ENCODE results near the gene TFDP2. TPM values are rescaled to one million over a fixed set of nuclear protein-coding genes. Genes with fewer than 3 reads are reported as not detected.

The TFDP2 gene
- total RNA-seq, 4 donors from 2014 or later, result 21.6 to 58.7 (median 44.1) TPM

DNA sequence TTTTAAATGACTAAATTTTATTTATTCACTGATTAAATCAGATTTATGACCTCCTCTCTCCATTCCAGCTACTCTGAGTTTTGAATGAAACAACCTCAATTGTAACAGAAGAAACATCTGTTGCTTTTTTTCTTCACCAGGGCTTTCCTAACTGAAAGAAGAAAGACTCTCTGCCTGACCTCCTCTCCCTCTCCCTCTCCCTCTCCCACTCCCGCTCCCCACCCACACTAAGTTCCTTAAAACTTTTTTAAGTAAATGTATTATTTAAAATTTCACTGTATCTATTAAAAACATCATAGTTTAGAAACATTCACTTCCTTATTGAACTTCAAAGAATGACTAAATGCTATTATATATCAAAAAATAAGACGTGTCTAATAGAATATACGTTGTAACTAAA, 122.0 kb downstream of the TFDP2 start:
- 18% methylated on average over 3 of the region's 3 CpGs for WGBS
- H3K4me1 ChIP-seq, result peaks cover 23% of the 10 kb centered on the region
- H3K27ac ChIP-seq, result no peak overlapping the region
- peak overlapping the region; percentile 45 for H3K4me3 ChIP-seq
- H3K27me3 ChIP-seq, result no peaks in the 10 kb centered on the region
- DNase-seq (ENCODE audit: low spot score in 2 of 2), result no peak
- no peaks in the 10 kb centered on the region for H3K9me3 ChIP-seq
- TF ChIP-seq, protein P1, sequence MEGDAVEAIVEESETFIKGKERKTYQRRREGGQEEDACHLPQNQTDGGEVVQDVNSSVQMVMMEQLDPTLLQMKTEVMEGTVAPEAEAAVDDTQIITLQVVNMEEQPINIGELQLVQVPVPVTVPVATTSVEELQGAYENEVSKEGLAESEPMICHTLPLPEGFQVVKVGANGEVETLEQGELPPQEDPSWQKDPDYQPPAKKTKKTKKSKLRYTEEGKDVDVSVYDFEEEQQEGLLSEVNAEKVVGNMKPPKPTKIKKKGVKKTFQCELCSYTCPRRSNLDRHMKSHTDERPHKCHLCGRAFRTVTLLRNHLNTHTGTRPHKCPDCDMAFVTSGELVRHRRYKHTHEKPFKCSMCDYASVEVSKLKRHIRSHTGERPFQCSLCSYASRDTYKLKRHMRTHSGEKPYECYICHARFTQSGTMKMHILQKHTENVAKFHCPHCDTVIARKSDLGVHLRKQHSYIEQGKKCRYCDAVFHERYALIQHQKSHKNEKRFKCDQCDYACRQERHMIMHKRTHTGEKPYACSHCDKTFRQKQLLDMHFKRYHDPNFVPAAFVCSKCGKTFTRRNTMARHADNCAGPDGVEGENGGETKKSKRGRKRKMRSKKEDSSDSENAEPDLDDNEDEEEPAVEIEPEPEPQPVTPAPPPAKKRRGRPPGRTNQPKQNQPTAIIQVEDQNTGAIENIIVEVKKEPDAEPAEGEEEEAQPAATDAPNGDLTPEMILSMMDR (IDR thresholded peaks at IDR 0.05), result no peak
- TF ChIP-seq EP300 (IDR thresholded peaks at IDR 0.05) (no peak), POLR2AphosphoS5 (IDR thresholded peaks at IDR 0.05) (no peak), POLR2A (IDR thresholded peaks at IDR 0.05) (no peak)
- no peaks in the 10 kb centered on the region for H3K36me3 ChIP-seq

DNA sequence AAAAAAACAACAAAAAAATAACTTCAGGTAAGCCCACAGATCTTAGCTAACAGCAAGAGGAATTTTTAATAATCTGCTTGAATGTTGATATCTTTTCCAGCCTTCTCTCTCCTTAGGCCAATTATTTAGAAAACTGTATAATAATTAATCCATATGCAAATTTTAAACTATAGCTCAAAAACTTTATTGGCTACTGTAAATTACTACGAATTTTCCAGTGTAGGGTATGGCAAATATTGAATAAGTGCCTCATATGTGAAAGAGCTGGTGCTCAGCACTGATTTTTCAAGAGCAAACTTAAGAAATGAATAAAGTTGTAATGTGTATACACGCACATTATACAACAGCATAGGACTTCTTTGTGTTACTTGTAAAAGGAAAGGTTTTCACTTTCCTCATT, 123.0 kb downstream of the TFDP2 start:
- Histone ChIP-seq H3K4me1 (peaks cover 23% of the 10 kb centered on the region), H3K4me3 (no peak overlapping the region), H3K27me3 (no peaks in the 10 kb centered on the region), H3K36me3 (no peaks in the 10 kb centered on the region), H3K9me3 (no peaks in the 10 kb centered on the region), H3K27ac (no peak overlapping the region)
- TF ChIP-seq, protein P1 (IDR thresholded peaks at IDR 0.05), result no peak
- TF ChIP-seq EP300 (IDR thresholded peaks at IDR 0.05), result no peak
- no peak for TF ChIP-seq POLR2AphosphoS5 (IDR thresholded peaks at IDR 0.05)
- no peak for TF ChIP-seq POLR2A (IDR thresholded peaks at IDR 0.05)
- DNase-seq (ENCODE audit: low spot score in 2 of 2), result no peak
- WGBS, result 65% methylated on average over 2 of the region's 2 CpGs

DNA sequence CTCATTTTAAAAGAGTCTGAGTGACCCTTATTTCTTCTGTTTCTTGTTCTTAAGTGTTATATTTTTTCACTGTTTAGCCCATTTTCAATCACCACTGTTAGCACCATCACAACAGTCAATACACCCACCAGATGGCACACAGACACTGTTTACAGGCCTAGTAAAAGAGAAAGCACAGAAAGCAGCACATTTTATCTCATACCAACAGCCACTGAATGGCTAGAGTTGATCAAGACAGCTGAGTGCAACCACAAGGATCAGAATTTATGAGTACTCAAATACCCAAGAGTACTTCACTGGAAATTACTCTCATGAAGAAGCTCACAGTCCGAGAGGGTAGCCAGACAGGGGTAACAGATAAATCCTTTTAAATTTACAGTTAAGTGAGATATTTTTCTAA, 127.0 kb downstream of the TFDP2 start:
- H3K36me3 ChIP-seq, result no peaks in the 10 kb centered on the region
- no peak overlapping the region for H3K27ac ChIP-seq
- peaks cover 16% of the 10 kb centered on the region for H3K4me1 ChIP-seq
- H3K27me3 ChIP-seq, result no peaks in the 10 kb centered on the region
- TF ChIP-seq POLR2A (IDR thresholded peaks at IDR 0.05), result no peak
- TF ChIP-seq, protein P1 (IDR thresholded peaks at IDR 0.05), result no peak
- TF ChIP-seq POLR2AphosphoS5 (IDR thresholded peaks at IDR 0.05), result no peak
- no peak for TF ChIP-seq EP300 (IDR thresholded peaks at IDR 0.05)
- H3K4me3 ChIP-seq, result no peak overlapping the region
- no peak for DNase-seq (ENCODE audit: low spot score in 2 of 2)
- no peaks in the 10 kb centered on the region for H3K9me3 ChIP-seq
- 78% methylated on average over 1 of the region's 1 CpG for WGBS

DNA sequence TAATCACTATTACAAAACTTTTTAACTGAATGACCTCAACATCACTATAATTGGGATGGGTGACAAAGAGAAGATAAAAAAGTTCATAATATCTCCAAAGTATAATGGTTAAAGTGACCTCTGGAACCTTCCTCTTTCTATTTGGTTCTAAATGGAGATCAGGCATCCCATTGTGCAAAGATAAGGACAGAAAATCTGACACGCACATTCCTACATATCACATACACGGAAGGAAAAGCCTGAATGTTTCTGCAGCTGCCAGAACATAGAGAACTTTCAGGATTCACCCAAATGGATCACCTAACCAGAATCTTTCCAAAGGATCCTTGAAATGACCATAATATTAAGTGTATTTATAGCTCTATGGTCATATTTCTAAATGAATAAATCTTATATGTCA, 128.2 kb downstream of the TFDP2 start:
- Histone ChIP-seq H3K9me3 (no peaks in the 10 kb centered on the region), H3K27ac (no peak overlapping the region)
- TF ChIP-seq POLR2A (IDR thresholded peaks at IDR 0.05) (no peak), POLR2AphosphoS5 (IDR thresholded peaks at IDR 0.05) (no peak), EP300 (IDR thresholded peaks at IDR 0.05) (no peak)
- TF ChIP-seq, protein P1 (IDR thresholded peaks at IDR 0.05), result no peak

DNA sequence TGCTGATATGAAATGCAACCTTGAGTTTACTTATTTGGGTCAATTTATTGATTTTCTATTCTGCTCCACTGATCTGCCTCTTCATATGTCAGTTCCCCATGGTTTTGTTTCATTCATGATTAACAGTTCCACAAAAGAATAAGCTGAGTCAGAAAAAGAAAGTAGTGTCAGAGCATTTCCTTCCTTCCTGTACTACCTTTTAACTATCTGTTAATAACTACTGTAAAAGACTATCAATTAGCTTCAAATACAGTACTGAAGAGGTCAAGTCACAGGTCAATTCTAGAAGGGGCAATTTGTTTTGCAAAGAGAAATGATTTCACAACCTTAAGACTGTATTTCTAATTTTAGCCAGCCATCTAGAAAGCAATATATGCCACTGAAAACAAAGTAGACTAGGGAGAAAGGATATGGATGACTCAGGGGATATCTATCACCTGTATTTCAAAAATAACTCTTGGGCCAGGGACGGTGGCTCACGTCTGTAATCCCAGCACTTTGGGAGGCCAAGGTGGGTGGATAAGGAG, 129.5 kb downstream of the TFDP2 start:
- no peaks in the 10 kb centered on the region for H3K27me3 ChIP-seq
- TF ChIP-seq, protein P1 (IDR thresholded peaks at IDR 0.05), result no peak
- TF ChIP-seq POLR2AphosphoS5 (IDR thresholded peaks at IDR 0.05), result no peak
- TF ChIP-seq POLR2A (IDR thresholded peaks at IDR 0.05), result no peak
- TF ChIP-seq EP300 (IDR thresholded peaks at IDR 0.05), result no peak
- peaks cover 3% of the 10 kb centered on the region for H3K4me1 ChIP-seq
- no peaks in the 10 kb centered on the region for H3K36me3 ChIP-seq
- DNase-seq (ENCODE audit: low spot score in 2 of 2), result no peak
- no peaks in the 10 kb centered on the region for H3K9me3 ChIP-seq
- no peak overlapping the region for H3K4me3 ChIP-seq
- WGBS, result 76% methylated on average over 2 of the region's 2 CpGs
- H3K27ac ChIP-seq, result no peak overlapping the region

More for the DNA sequence above, 128.2 kb downstream of the TFDP2 start:
- no peak for DNase-seq (ENCODE audit: low spot score in 2 of 2)
- H3K4me3 ChIP-seq, result no peak overlapping the region
- H3K4me1 ChIP-seq, result peaks cover 3% of the 10 kb centered on the region
- H3K27me3 ChIP-seq, result no peaks in the 10 kb centered on the region
- WGBS, result 83% methylated on average over 2 of the region's 2 CpGs
- H3K36me3 ChIP-seq, result no peaks in the 10 kb centered on the region

All from suprapubic skin (tissue), 4 donors.